Measurements from ENCODE around the gene SURF2. TPM values are rescaled to one million over a fixed set of nuclear protein-coding genes. Genes with fewer than 3 reads are reported as not detected.
A peak's percentile ranks its signal among the peaks of the same experiment; 100 is the strongest.

Gene SURF2
- total and polyA plus RNA-seq, 9 of the 15 experiments (the other 6 are each of a cell fraction or from before 2014, with no cell fraction given): 5.5 to 82.5 (median 21.3) TPM

- peak; percentile 92 to 98 for TF ChIP-seq E2F6 (IDR thresholded peaks at IDR 0.05; ENCODE audit: borderline replicate concordance in 1 of 2, extremely low read depth in 1 of 2, insufficient read depth in 1 of 2, insufficient read length in 1 of 2, low read depth in 1 of 2, low read length in 1 of 2, poor library complexity in 1 of 2, severe bottlenecking in 1 of 2)
- TF ChIP-seq TFE3 (CRISPR knock-in tag; IDR thresholded peaks at IDR 0.05): no peak
- no peak for TF ChIP-seq MYNN (IDR thresholded peaks at IDR 0.05)
- no peak for TF ChIP-seq MYNN (CRISPR knock-in tag; IDR thresholded peaks at IDR 0.05)
- TF ChIP-seq MYC (IDR thresholded peaks at IDR 0.05; ENCODE audit: low read depth, low read length): peak; percentile 46; the same call in 1 of the 2 replicates
- no peak for TF ChIP-seq MYC (CRISPR knock-in tag; IDR thresholded peaks at IDR 0.05; ENCODE audit: borderline replicate concordance, low read depth)
- no peak for TF ChIP-seq ARID3B (CRISPR knock-in tag; IDR thresholded peaks at IDR 0.05; ENCODE audit: borderline replicate concordance)
- peak; percentile 70; the same call in 1 of the 2 replicates for TF ChIP-seq SMAD4 (CRISPR knock-in tag; conservative IDR thresholded peaks at IDR 0.05)
- TF ChIP-seq HINFP (tag; conservative IDR thresholded peaks at IDR 0.05; ENCODE audit: low read depth): no peak
- no peak for TF ChIP-seq SMC3 (conservative IDR thresholded peaks at IDR 0.05; ENCODE audit: insufficient read depth, low read depth, low read length)
- peak; percentile 6; the same call in 1 of the 2 replicates for TF ChIP-seq NFIC (IDR thresholded peaks at IDR 0.05)
- TF ChIP-seq TGIF2 (CRISPR knock-in tag; IDR thresholded peaks at IDR 0.05): peak; percentile 91; the same call in 1 of the 2 replicates
- TF ChIP-seq ZKSCAN1 (IDR thresholded peaks at IDR 0.05; ENCODE audit: low read depth, low read length): no peak
- no peak for TF ChIP-seq NCOA6 (IDR thresholded peaks at IDR 0.05)
- no peak for TF ChIP-seq MCM7 (IDR thresholded peaks at IDR 0.05)
- no peak for TF ChIP-seq RBM17 (IDR thresholded peaks at IDR 0.05; ENCODE audit: borderline replicate concordance, low read depth, low read length)
- no peak for TF ChIP-seq KLF10 (CRISPR knock-in tag; IDR thresholded peaks at IDR 0.05)
- TF ChIP-seq MTF1 (CRISPR knock-in tag; IDR thresholded peaks at IDR 0.05; ENCODE audit: borderline replicate concordance): no peak
- TF ChIP-seq CBFA2T2 (conservative IDR thresholded peaks at IDR 0.05): no peak
- no peak for TF ChIP-seq POU5F1 (IDR thresholded peaks at IDR 0.05; ENCODE audit: borderline replicate concordance, low read depth, low read length, partially characterized antibody)
- TF ChIP-seq NCOR1 (IDR thresholded peaks at IDR 0.05): no peak
- no peak for TF ChIP-seq CC2D1A (IDR thresholded peaks at IDR 0.05)
- peak; percentile 76 for TF ChIP-seq ELF1 (tag; IDR thresholded peaks at IDR 0.05)
These were observed 19.6 kb downstream of the SURF2 start, which contains the start of the genes STKLD1 and SURF4 (continued) for GRCh38 chr9:133375724-133376654.
